K562 (cell line): ENCODE results near the gene USP48. TPM values are rescaled to one million over a fixed set of nuclear protein-coding genes. Genes with fewer than 3 reads are reported as not detected.

Source experiments
- C11orf30 ChIP-seq: fragments of 450-650 bp; IDR thresholded peaks from 2 replicates; pipeline ENCODE4 v1.6.1; 2016; ENCODE audit warnings: low read depth, mild to moderate bottlenecking
- CREB3 ChIP-seq: fragments of 450-650 bp; conservative IDR thresholded peaks from 2 replicates; pipeline ENCODE4 v1.6.1; 2016; ENCODE audit warnings: missing genetic modification characterization, low read depth, mild to moderate bottlenecking, missing compliant biosample characterization, moderate library complexity
- CSDE1 ChIP-seq, 2 experiments: fragments of 450-650 bp; IDR thresholded peaks; 2 replicates each; pipeline ENCODE4 v1.6.1; 2016; ENCODE audit warnings: mild to moderate bottlenecking in 1 of 2
- GTF2A2 ChIP-seq: IDR thresholded peaks from 2 replicates; pipeline ENCODE4 v1.6.1; 2016; ENCODE audit warnings: mild to moderate bottlenecking, missing genetic modification characterization, missing compliant biosample characterization
- HMGN3 ChIP-seq: IDR thresholded peaks from 2 replicates; pipeline ENCODE4 v1.6.1; 2011; ENCODE audit warnings: borderline replicate concordance, low read depth, mild to moderate bottlenecking, mixed read lengths, low read length; ENCODE audit not compliant: insufficient read length; ENCODE audit errors: extremely low read depth
- KLF10 ChIP-seq: fragments of 250-450 bp; sonication (Bioruptor Pico); IDR thresholded peaks from 2 replicates; pipeline ENCODE4 v1.6.1; 2021; ENCODE audit warnings: matching md5 sums
- PHB2 ChIP-seq: fragments of 450-650 bp; IDR thresholded peaks from 2 replicates; pipeline ENCODE4 v1.6.1; 2017; ENCODE audit warnings: low read depth
- POLR2G ChIP-seq: fragments of 200-400 bp; formaldehyde crosslinking; IDR thresholded peaks from 2 replicates; pipeline ENCODE4 v1.6.1; 2017; ENCODE audit warnings: low read depth, mild to moderate bottlenecking, antibody characterized with exemption, low read length, moderate library complexity
- RB1 ChIP-seq: fragments of 450-650 bp; IDR thresholded peaks from 2 replicates; pipeline ENCODE4 v1.6.1; 2017; ENCODE audit warnings: low read depth, mild to moderate bottlenecking
- RREB1 ChIP-seq: fragments of 250-450 bp; sonication (Bioruptor Pico); IDR thresholded peaks from 2 replicates; pipeline ENCODE4 v1.4.0; 2020
- SIRT6 ChIP-seq: IDR thresholded peaks from one replicate; pipeline ENCODE4 v1.6.1; 2012; ENCODE audit warnings: low read depth, mild to moderate bottlenecking, control low read depth, inconsistent platforms, low read length, moderate library complexity
- TEAD1 ChIP-seq, 2 experiments: fragments of 450-650 bp in 1 of 2; sonication (generic) in 1 of 2; formaldehyde crosslinking; IDR thresholded peaks; 2 replicates each; pipeline versions ENCODE4 v1.4.0 to v1.8.0; 2020 to 2022; ENCODE audit warnings: mild to moderate bottlenecking in 2 of 2, missing genetic modification reagents in 1 of 2
- TEAD4 ChIP-seq, 2 experiments: sonication (generic) in 1 of 2; formaldehyde crosslinking in 1 of 2; IDR thresholded peaks; 2 replicates each; pipeline versions ENCODE4 v1.6.1 to v1.8.0; 2012 to 2022; ENCODE audit warnings: borderline replicate concordance in 1 of 2, inconsistent platforms in 1 of 2, low read length in 1 of 2, mild to moderate bottlenecking in 1 of 2, missing genetic modification reagents in 1 of 2
- USF1 ChIP-seq: sonication (generic); formaldehyde crosslinking; IDR thresholded peaks from 2 replicates; pipeline ENCODE4 v1.9.0; 2022; ENCODE audit warnings: mild to moderate bottlenecking, missing genetic modification reagents
- ZNF140 ChIP-seq: fragments of 250-450 bp; sonication (Bioruptor Pico); IDR thresholded peaks from 2 replicates; pipeline ENCODE4 v1.8.0; 2021; ENCODE audit warnings: moderate library complexity, mild to moderate bottlenecking, inconsistent platforms
- ZNF398 ChIP-seq: fragments of 250-450 bp; sonication (Bioruptor Pico); IDR thresholded peaks from 2 replicates; pipeline ENCODE4 v1.8.0; 2021; ENCODE audit warnings: moderate library complexity, mild to moderate bottlenecking, inconsistent platforms
- ZNF830 ChIP-seq: fragments of 250-450 bp; sonication (Bioruptor Pico); IDR thresholded peaks from 2 replicates; pipeline ENCODE4 v1.5.0; 2021; ENCODE audit warnings: mild to moderate bottlenecking
- polyA plus RNA-seq, 8 experiments: library from polyadenylated mRNA; depleted of rRNA in 4 of 8; stranded (reverse) in 5 of 8; unstranded in 3 of 8; fragments of >200 nt; fragmentation: Nextera tagmentation in 2 of 8; fragmentation: Illumina TruSeq in 1 of 8; extraction: Ambion mirVana in 2 of 8; extraction: Trizol in 1 of 8; gene quantifications; 2 replicates each; pipeline versions ENCODE4 v1.2.1 to v1.2.3, GENCODE V29; 2011 to 2014; ENCODE audit warnings: inconsistent platforms in 1 of 8, missing spikeins in 1 of 8
- total RNA-seq, 7 experiments: library from RNA; depleted of rRNA in 6 of 7; stranded (reverse); fragments of >200 nt in 6 of 7; fragmentation: Illumina TruSeq in 2 of 7; extraction: Trizol in 2 of 7; gene quantifications; 2 replicates each; pipeline versions ENCODE4 v1.2.1 to v1.2.3, GENCODE V29; 2011 to 2021; ENCODE audit warnings: low replicate concordance in 1 of 7

Gene USP48
- total and polyA plus RNA-seq, 9 of the 15 experiments (the other 6 are each of a cell fraction or from before 2014, with no cell fraction given): 23.3 to 123 (median 106) TPM

- TF ChIP-seq RREB1 (no peak), CSDE1 (IDR thresholded peaks at IDR 0.05) (no peak), GTF2A2 (no peak), PHB2 (no peak), ZNF398 (CRISPR knock-in tag) (no peak), HMGN3 (no peak), SIRT6 (no peak), TEAD4 (IDR thresholded peaks at IDR 0.05; ENCODE audit: low read length) (no peak; the same call in 1 of the 2 replicates), TEAD4 (CRISPR knock-in tag; IDR thresholded peaks at IDR 0.05; ENCODE audit: borderline replicate concordance) (no peak), POLR2G (no peak), TEAD1 (CRISPR knock-in tag; IDR thresholded peaks at IDR 0.05) (no peak), USF1 (CRISPR knock-in tag) (no peak), RB1 (no peak), ZNF140 (CRISPR knock-in tag) (no peak), KLF10 (CRISPR knock-in tag) (no peak), C11orf30 (no peak), CREB3 (tag) (no peak), ZNF830 (CRISPR knock-in tag) (no peak)
Observed at GRCh38 chr1:21673277-21673780, 109.6 kb downstream of the USP48 start (continued).
